GM19452 (cell line): ENCODE data around the gene OPCML.

Experiments
- ATAC-seq: cut with Tn5 transposase; IDR thresholded peaks from one replicate; pipeline ENCODE4 v1.9.1; 2021; ENCODE audit not compliant: unreplicated experiment

OPCML gene

DNA sequence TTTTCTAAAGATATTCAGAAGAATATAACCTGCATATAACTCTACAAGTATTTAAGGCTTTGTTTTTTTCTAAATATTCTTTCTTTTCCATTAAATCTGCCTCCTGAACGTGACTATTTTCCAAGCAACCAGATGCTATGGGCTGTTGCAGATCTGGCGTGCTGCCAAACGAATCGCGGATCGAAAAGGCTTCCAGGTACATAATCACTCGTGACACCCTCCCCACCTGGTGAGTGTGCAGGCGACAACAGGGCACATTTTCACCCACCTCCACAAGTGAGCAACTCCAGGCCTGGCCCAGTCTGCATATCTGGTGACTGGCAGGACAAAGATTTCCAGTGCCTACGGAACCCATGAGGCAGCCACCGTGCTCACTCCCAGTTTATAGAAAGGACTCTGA, 660.1 kb downstream of the OPCML start:
- ATAC-seq, result no peak

DNA sequence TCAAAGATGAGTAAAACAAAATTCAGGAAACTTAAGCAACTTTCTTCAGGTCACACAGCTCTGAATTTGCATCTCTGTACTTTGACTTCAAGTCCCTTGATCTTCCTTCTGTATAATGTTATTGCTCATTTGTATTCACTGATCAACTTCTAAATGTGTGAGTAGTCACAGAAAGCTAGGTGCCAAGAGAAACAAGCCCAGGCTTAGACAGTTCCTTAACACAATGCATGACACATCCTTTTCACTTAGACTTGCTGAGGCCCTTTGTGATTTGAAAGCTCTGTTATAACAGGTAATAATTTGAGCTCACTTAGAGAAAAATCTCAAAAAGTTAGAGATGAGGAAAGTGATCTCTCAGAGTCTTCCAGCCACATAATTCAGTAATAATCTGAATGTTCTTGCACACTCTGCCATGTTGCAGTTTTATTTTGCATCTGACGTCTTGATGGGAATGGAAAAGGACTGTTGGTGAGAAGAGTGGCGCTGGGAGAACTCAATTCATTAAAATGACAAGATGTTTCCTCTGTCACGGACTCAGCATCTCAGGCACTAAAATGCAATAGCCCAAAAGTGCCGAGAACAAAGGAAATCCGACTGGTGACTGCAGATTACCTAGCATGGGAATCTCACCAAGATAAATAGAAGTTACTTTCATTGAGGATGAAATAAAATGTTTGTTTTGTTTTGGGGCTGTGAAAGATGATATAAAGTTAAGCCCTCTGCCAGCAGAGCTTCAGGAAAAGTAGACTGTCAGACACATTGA, 665.3 kb downstream of the OPCML start:
- no peak for ATAC-seq

DNA sequence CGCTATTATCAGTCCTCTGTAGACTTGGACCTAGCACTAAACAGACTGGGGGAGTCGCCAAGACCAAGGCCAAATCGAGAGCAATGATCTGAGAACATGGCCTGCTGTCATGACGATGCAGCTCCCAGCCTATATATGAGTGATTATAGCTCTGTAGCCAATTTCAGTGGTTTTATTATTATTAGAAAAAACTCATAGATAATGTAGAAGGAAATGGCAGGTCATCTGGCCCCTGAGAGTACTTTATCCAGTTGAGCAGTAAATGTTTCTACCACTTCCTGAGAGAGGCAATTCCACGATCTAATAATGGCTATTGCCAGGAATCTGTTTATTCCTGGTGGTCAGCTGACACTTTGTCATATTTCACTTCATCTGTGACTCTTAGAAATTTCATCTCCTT, 666.7 kb downstream of the OPCML start:
- no peak for ATAC-seq

DNA sequence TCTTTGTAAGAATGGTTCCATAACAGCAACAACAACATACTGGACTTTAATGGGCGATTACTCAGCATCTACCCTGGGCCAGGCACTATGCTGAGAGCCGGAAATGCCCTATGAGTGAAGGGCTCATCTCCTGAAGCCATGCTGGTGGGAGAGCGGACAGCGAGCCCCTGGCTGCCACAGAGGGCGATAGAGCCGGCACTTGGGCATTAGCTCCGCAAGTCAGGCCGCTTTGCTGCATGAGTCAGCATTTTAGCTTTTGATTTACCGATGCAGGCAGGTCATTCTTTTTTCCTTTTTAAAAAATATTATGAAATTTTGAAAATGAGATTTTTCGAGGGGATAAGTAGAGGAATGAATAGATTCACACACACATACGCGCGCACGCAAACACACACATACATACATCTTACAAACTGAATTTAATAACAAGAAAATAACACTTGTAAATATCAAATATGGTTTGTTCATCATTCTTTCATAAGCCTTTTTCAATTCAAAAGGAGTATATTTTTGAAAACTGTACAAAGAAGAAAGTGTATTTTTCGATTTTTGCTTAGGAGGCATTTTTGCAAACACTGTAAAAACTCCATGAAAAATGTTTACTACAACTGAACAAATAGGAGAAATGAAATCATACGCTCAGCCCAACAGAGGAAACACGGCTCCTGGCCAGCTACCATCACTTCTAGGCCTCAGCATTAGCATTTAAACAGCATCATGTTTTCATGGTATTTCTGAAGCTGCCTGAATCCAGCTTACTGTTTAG, 667.3 kb downstream of the OPCML start:
- no peak for ATAC-seq

DNA sequence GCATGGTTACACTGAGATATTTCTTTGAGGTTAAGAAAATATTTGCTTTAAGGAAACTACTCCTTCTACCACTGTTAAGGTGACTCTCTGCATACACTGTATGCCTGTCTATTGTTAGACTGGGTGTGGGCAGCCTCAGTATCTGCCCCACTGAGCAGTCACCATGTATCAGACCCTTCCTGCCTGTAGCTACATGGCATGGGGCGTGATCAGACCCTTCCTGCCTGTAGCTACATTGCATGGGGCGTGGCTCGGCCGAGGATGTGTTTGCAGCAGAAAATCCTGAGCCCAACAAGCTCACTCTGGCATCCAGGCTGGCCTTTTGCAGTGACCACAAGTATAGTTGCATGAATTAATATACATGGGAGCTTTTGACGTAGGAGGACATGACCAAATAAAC, 669.4 kb downstream of the OPCML start:
- ATAC-seq, result no peak

DNA sequence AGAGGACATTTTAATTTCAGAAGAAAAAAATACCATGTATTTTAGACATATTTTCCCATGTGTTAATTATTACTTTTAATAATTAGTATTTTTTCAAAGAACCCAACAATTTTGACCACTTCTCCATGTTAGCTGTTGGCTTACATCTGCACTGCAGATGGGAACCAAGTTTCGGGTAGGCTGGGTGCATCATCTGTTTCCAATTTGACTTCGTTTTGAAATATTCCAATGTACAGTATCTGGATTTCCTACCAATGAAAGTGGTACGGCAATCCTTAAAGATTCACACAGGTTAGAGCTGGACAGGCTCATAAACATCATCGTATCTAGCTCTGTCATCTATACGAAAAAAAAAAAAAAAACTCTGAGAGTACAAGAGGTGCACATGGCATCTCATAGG, 670.2 kb downstream of the OPCML start:
- ATAC-seq, result no peak

DNA sequence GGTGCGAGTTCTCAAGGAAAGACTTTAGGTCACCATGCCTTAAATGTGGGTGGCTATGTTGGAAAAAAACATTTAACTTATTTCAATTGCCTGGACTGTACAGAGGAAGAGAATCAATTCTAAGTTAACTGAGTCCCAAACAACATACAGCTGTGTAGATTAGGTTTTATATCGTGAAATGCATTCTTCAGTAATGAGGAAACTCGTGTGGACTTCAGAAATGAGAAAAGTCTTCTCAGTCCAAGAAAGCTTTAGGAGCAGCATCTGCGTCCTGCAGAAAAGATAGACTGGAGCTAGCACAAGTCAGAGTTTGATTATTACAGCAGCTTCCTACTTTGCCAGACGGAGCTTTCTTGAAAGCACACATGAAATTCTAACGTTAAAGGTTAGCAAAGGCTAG, 673.0 kb downstream of the OPCML start:
- ATAC-seq, result no peak

DNA sequence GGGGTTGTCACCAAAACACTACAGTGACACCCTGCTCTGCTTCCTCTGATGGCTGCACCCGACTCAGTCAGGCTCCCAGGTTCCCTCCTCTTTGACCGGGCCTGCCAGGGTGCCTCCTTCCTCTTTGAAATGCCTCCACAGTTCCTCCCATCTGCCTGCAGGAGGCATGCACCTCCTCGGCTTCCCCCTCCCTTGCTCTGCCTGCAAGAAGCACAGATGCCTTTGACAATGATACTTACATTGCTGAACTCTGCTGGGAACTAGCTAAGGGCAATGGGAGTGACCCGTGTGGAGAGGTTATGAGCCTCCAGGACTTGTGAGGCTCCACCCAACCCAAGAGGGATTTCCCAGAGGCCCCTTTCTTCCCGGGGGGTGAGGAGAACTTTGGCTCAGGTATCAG, 674.1 kb downstream of the OPCML start:
- ATAC-seq, result no peak

DNA sequence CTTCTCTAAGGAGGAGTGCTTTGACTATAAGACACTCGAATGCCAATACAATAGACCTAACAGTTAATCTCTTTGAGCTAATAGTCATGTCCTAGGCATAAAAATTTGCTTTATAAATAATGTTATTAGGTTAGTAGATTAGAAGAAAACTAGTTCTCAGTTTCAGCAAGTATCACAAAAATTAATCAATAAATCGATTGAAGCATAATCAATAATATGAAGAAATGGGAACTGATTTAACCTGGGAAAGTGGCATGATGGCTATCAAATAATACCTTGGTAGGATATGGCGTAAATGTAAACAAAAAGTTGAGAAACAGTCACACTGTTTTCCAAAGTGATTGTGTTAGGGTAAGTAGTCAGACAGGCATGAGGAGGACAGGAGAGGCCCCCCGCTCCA, 676.3 kb downstream of the OPCML start:
- ATAC-seq, result no peak

DNA sequence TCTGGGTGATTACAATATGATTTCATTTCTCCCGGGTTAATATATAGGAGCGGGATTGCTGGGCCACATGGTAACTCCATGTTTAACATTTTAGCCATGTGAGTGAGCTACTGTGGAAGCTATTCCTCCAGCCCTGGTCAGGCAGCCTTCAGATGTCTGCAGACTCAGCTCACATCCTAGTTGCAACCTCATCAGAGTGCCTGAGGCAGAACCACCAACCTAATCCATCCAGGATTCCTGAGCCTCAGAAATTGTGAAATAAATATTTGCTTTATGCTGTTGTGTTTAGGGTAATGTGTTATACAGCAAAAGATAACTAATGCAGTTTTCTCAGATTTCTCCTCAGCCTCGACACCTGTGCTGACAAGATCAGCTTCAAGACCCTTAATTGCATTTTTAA, 676.8 kb downstream of the OPCML start:
- no peak for ATAC-seq

DNA sequence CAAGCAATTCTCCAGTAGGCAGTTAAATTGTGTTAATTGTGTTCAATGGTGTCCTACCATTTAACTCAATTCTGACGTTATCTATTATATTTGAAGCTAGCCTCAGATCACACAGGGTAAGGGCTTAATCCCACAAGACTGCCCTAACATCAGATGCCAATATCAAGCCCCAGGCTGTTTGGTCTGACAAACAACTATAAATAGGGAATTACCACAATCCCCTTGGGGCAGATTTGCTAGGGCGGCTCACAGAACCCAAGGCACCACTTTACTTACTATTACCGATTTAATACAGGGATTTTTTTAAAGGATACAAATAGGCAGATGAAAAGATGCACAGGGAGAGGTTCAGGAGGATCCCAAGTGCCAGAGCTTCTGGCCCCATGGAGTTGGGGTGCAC, 678.4 kb downstream of the OPCML start:
- no peak for ATAC-seq

DNA sequence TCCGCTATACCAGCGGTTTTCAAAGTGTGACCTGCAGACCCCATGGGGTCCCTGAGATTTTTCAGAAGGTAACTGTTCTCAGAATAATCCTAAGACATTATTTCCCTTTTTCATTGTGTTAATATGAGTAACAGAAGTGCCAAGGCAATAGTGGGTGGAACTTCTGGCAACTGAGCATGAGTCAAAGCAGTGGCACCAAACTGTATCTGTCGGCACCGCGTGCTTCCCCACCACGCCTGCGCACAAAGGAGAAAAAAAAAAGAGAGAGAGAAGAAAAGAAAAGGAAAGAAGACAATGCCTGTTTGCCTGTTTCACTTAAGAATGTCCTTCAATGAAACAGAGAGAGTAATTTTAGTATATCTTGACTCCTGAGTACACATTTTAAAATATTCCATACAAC, 679.9 kb downstream of the OPCML start:
- ATAC-seq, result no peak

DNA sequence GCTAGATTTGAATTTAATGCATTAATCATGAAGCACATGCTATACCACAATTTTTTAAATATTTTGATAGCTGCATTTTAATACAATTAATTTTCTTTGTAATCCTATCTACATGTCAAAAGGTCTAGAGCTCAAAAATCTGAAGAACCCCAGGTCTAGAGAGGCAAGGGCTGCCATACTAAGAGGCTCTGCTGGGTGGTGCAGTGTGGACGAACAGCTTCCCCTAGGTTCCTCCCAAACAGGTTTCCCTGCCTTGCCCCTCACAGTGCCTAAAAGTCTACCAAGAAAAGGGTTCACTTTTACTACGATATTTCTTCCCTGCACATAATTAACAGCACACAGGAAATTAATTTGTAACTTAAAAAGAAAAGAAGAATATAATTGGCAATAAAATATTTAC, 681.1 kb downstream of the OPCML start:
- no peak for ATAC-seq

DNA sequence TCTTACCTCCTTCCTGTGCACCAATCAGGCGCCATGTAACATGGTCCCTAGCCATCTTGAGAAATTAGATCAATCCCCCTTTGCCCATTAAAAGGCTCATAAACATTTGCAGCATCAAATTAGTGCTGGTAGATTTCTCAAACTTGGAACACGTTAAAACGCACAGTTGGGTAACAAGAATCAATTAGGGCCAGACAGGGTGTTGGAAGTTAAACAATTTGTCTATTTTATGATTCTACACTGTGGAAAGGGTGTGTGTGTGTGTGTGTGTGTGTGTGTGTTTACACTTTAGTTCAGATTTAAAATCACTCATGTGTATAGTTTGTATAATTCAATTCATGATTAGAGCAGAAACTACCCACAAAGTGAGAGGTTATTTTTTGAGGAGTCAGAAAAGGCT, 682.0 kb downstream of the OPCML start:
- no peak for ATAC-seq

DNA sequence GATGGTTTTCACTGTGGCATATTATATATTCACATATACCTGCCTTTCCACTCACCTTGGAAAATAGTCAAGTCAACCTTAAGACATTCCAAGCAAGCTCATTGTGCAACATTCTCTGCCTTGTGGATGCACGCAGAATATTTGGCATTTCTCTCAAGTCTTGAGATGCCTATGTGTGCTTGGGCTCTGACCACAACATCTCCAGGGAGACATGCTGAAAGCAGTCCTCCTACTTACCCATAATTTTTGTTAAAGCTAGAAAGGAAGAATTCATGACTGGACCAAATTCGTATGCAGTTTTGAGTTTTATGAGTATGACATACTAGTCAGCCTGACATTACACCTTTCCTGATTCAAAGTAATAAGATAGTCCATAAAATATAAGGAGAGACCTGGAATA, 684.0 kb downstream of the OPCML start:
- no peak for ATAC-seq

DNA sequence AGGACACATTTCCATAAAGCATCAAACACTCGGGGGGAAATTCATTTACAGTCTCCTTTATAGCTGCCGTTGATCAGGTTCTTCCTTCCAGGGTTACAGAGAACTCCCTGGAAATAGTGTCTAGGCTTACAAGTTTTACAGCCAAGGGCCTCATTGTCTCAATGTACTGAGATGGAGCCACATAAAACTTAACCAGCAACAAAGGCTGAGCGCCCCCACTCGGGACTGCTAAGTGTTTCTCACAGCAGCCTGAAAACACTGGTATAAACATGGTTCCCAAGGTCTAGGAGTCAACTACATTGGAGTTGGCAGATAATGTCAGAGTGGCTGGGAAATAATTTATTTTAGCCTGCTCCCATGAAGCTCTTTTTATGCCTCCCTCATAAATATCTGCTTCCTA, 686.2 kb downstream of the OPCML start:
- no peak for ATAC-seq

DNA sequence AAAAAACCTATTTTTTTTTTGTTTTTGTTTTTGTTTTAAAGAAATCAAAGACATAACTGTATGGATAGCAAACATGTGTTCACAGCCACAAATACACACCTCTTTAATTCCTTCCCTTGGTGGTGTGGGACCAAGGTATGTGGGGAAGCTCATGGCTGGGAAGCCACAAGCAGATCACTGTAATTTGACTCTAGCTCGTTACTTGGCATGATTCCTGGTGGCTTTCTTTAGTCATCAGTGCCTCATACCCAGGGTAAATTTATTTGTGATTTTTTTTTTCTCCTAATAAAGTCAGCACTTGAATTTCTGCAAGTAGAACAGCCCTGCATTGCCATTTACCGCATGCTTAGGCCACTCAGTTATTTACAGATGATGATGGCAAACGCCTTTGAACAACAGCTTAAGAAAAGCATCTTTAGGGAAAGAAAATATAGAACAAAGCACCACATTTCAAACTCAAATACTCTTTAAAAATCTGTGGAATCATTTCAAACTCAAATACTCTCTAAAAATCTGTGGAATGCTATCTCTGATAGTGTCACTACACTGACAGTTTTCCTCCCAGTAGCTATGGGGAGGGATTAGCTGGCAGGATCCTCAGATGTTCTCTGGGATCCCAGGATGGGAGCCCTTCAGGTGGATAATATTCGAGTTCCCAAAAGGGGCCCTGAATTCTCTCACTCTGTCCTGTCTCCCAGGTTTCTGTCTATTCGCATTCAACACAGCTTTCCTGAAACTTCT, 687.2 kb downstream of the OPCML start:
- no peak for ATAC-seq

DNA sequence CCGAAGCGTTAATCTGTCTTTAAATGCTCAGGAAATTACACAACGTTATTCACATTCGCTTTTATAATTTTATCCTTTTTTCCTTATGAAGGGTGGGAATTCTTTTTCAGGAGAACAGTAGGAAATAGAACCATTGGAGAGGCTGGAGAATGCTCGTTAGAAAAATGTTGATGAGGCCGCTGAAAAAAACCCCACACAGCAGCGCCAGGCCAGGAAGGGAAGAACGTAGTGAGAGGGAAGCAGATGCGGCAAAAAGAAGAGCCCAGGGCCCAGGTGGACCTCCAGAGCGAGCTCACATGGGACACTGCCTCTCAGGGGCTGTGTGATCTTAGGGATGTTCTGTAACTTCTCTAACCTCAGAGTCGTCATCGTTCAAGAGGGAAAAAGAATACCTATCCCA, 691.6 kb downstream of the OPCML start:
- no peak for ATAC-seq

DNA sequence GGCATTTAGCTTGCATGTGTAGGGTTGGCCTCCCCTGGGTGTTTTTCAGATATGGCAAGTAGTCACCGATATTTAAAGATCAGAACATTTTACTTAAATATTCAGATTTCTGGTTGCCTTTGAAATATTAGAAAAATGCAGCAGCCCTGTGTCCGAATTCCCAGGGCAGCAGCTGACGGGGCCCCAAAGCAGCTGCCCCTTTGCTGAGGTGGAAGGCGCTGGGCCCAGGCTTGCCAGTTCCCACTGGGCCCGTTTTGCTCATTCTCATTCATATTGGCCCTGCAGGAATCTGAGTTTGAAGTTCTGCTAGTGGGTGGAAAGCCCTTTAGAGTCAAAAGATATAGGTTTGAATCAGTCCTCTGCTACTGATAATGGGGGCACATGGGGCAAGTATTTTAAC, 692.1 kb downstream of the OPCML start:
- no peak for ATAC-seq

DNA sequence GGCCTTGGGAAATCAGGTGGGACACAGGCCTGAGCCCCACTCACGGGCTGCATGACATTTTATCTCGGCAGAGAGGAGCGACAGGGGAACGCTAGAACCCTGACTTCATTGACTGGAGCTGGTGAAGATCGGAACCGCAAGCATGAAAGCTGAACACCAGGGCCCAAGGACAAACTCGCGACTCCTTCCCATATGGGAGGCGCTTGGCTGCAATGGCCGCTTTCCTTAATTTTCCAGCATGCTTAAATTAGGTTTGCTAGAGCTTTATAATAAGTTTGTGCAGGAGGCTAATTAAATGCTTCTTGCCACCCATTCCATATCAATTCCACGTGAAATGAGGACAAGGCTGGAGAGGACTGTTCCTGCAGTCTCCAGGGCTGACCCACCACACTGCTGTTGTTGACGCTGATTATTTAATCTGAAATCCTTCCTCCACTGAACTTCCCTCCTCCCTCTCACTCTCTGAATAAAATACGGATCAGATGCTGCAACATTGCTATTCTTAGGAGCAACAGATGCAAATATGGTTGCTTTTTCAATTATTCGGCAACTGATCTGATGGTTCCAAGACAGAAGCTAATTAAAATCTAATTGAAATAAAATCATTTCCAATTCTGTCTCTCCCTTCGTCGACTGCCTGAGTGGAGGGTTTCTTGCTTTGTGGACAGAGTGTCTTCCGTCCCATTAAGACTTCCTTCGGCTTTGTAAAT, 692.9 kb downstream of the OPCML start:
- ATAC-seq, result no peak

DNA sequence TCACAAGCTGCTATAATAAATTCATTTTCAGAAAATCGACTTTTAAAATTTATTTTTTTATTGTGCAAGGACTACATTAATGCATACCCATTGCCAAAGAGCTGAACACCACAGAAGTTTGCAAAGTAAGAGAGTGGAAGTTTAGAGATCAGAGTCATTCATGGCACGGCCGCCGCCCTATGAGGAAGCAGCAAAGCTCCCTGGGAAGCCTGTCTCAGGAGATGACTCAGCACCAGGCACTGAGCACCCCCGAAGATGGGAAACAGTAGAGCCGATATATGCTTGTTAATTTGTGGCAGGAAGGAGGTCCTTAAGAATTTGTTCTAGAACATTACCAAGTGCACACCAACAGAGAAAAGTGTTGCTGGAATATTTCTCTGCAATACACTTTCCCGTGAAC, 693.7 kb downstream of the OPCML start:
- ATAC-seq, result no peak
